Germinal center (tissue), 1 donor: ENCODE data around the gene KRT222.

Experiments
- DNase-seq: peaks from one replicate; pipeline ENCODE4 v3.0.0; 2012; ENCODE audit warnings: mixed read lengths, low spot score

KRT222 gene

GRCh38 chr17:40664582-40665333, at the start of gene KRT222:
Gene KRT222, minus strand, starts transcription at chr17:40665177. Its CDS starts 78 bp downstream, at chr17:40665099.
- DNase-seq, result no peak

GRCh38 chr17:40714473-40714872, 49.5 kb upstream of the KRT222 start:
- no peak for DNase-seq

- DNase-seq, result no peak
Observed at GRCh38 chr17:40707745-40708144, 42.8 kb upstream of the KRT222 start.

- no peak for DNase-seq
Observed at GRCh38 chr17:40705584-40705983, 40.6 kb upstream of the KRT222 start.

GRCh38 chr17:40703652-40704051, 38.7 kb upstream of the KRT222 start, which contains the start of gene KRT24:
Gene KRT24, minus strand, starts transcription at chr17:40703752. Its CDS starts 59 bp downstream, at chr17:40703693.
- no peak for DNase-seq

- no peak for DNase-seq
Observed at GRCh38 chr17:40702271-40702670, 37.3 kb upstream of the KRT222 start.

- DNase-seq, result no peak
Observed at GRCh38 chr17:40699853-40700252, 34.9 kb upstream of the KRT222 start.

GRCh38 chr17:40699371-40699770, 34.4 kb upstream of the KRT222 start:
- DNase-seq, result no peak

GRCh38 chr17:40697297-40697696, 32.3 kb upstream of the KRT222 start:
- DNase-seq, result no peak

GRCh38 chr17:40696651-40697072, 31.7 kb upstream of the KRT222 start:
- DNase-seq, result no peak

- no peak for DNase-seq
Observed at GRCh38 chr17:40695874-40696472, 31.0 kb upstream of the KRT222 start.

GRCh38 chr17:40694584-40694983, 29.6 kb upstream of the KRT222 start:
- DNase-seq, result no peak

GRCh38 chr17:40687106-40687505, 22.1 kb upstream of the KRT222 start:
- DNase-seq, result no peak

- no peak for DNase-seq
Observed at GRCh38 chr17:40686192-40686591, 21.2 kb upstream of the KRT222 start.

GRCh38 chr17:40680998-40681397, 16.0 kb upstream of the KRT222 start:
- DNase-seq, result no peak

- DNase-seq, result no peak
Observed at GRCh38 chr17:40679523-40679907, 14.5 kb upstream of the KRT222 start.

GRCh38 chr17:40678902-40679522, 14.0 kb upstream of the KRT222 start:
- no peak for DNase-seq

- no peak for DNase-seq
Observed at GRCh38 chr17:40675905-40676304, 10.9 kb upstream of the KRT222 start.

GRCh38 chr17:40672654-40673053, 7.7 kb upstream of the KRT222 start:
- DNase-seq, result no peak

- no peak for DNase-seq
Observed at GRCh38 chr17:40671282-40671681, 6.3 kb upstream of the KRT222 start.

GRCh38 chr17:40666331-40666730, 1.4 kb upstream of the KRT222 start:
- no peak for DNase-seq

- DNase-seq, result no peak
Observed at GRCh38 chr17:40663252-40663651, 1.7 kb downstream of the KRT222 start.

GRCh38 chr17:40659911-40660310, 5.1 kb downstream of the KRT222 start:
- no peak for DNase-seq
